NK-92 treated with Interleukin-12 subunit alpha and Interleukin-12 subunit beta, amount 100 ng/mL, for 24 hours (cell line): Measurements from ENCODE around the gene PLEKHS1.
"Not testable (repeated sequence)": the region's sequence is repeated elsewhere in the genome, so short reads cannot be mapped to it uniquely, and the experiment has no call there.

Experiments used
- DNase-seq: peaks from one replicate; lab custom pipeline; 2025; lab: John Stamatoyannopoulos, UW

PLEKHS1 gene

DNA sequence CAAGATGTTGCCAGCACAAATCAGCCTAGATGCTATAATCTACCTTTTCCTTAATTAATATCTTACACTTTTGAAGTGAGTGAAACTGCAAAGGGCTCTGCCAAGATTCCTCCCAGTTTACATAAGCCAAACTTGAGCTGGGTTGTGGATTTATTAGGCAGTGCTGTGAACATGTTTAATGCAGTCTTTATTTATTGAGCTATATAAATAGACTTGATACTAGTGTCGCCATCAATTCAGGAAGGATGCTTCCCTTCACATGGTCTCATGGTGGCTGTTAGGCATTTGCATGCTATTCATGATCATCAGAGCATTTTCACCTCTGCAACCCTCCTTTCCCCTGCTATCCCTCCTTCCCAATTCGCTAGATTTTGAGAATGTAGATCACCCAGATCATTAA lies 40.2 kb downstream of the PLEKHS1 start:
- no peak for DNase-seq

DNA sequence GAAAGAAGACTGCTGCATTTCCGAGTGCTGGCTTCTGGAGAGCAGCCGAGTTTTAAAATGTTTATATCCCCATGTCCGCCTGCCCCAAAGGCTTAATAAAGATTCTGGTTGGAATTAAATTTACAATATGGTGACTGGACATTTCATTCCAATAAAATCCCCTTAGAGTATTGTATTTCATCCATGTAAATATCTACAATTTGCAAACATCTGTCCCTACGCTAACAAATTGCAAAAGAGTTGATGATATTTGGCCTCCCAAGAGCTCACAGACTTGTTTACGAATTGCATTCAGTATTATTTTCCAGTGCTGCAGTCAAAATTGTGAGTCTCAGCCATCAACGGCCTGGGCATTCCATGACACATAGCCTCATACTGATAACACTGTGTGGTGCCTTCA lies 50.1 kb downstream of the PLEKHS1 start:
- DNase-seq, result no peak

DNA sequence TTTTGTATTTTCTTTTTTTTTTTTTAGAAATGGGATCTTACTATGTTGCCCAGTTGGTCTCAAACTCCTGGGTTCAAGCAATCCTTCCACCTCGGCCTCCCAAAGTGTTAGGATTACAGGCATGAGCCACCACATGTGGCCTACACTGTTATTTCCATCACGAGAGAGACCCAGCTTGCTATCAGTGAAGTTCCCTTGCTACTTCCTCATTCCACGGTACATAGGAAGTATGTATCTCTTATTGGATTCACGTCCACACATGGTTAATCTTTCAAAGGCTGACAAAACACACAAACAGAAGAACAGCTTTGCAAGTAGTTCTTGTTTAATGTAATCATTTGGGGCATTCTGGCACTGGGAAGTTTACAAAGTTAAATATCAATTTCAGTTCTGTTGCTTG lies 51.5 kb downstream of the PLEKHS1 start:
- no peak for DNase-seq

DNA sequence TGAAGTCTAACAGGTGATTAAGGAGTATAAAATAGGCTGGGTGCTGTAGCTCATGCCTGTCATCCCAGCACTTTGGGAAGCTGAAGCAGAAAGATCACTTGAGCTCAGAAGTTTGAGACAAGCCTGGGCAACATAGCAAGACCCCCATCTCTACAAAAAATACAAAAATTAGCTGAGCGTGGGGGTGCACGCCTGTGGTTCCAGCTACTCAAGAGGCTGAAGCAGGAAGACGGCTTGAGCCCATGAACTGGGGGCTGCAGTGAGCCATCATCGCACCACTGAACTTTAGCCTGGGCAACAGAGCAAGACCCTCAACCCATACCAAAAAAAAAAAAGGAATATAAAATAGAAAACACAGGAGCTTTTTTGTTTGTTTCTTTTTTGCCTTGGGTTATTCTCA lies 55.0 kb downstream of the PLEKHS1 start:
- no peak for DNase-seq

DNA sequence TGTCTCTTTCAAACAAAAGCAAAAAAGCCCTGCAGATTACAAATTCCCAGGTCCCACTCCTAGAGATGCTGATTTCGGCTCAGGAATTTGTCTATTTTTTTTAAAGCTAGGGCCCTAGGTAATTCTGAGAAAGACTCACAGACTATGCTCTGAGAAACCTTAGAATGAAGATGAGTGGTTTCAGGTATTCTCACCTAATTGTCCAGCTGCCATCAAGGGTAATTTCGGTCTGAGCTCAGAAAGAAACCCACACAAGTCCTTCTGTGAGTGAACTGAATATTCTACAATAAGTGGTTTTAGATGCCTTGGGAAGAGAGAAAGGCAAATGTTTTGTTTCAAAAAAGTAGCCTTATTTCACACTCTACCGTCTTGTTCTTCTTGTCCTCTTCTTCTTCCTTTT lies 56.7 kb downstream of the PLEKHS1 start:
- no peak for DNase-seq

DNA sequence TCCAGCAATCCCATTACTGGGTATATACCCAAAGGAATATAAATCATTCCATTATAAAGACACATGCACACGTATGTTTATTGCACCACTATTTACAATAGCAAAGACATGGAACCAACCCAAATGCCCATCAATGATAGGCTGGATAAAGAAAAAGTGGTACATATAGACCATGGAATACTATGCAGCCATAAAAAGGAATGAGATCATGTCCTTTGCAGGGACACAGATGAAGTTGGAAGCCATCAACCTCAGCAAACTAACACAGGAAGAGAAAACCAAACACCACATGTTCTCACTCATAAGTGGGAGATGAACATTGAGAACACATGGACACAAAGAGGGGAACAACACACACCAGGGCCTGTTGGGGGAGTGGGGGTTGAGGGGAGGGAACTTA lies 63.2 kb downstream of the PLEKHS1 start:
- DNase-seq, result not testable (repeated sequence)

DNA sequence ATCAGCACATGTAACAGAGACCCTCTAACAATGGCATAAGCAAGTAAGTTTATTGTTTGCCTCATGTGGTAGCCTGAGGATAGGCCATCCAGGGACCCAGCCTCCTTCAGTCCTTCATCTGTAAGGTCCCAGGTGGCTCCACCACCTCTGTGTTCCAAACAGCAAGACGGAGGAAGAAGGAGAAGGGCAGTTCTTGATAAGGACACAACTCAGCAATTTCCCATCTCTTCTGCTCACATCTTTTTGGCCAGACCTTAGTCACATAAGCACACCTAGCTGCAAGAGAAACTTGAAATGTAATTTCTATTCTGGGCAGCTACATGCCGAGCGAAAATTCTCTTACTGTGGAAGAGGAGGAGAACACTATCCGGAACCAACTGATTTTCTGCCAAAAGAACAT lies 68.5 kb downstream of the PLEKHS1 start:
- DNase-seq, result no peak

DNA sequence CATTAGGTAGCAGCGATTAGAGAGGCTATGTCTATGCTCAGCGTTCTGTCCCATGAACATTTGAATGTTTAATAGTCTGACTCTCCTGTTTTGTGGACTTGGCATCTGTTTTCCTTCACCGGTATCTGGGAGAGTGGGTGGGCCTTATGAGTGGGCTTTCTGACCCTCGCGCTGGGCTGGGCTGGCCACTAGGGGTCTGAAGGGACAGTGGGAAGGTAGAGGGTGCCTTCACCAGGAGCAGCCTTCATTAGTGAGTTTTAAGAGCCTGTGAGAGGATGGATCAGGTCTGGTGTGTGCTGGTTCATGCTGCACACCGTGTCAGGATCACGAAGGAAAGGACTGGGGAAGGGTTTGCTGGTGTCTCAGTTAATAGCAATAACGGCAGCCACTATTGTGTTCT lies 69.0 kb downstream of the PLEKHS1 start:
- DNase-seq, result no peak

DNA sequence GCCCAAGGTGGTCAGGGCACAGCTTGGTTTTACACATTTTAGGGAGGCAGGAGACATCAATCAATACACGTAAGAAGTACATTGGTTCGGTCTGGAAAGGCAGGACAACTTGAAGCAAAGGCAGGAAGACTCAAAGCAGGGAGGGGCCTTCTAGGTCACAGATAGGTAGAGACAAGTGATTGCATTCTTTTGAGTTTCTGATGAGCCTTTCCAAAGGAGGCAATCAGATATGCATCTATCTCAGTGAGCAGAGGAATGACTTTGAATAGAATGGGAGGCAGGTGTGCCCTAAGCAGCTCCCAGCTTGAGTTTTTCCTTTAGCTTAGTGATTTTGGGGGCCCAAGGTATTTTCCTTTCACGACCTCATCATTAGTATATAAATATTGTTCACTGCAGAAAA lies 69.8 kb downstream of the PLEKHS1 start:
- not testable (repeated sequence) for DNase-seq

DNA sequence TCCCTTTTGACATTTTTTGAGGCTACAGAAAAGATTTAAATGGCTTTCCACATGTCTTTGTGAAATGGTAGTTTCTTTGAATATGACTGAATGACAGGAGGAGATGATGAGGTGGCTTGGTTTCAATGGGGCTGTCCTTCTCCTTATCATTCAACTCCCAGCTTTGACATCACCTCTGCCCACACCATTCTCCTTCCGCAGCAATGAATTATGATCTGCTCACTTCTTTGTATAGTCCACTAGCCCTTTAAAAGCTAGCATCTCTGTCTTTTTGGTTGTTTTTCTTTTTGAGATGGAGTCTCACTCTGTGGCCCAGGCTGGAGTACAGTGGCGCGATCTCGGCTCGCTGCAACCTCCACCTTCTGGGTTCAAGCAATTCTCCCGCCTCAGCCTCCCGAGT lies 70.7 kb downstream of the PLEKHS1 start:
- DNase-seq, result no peak

DNA sequence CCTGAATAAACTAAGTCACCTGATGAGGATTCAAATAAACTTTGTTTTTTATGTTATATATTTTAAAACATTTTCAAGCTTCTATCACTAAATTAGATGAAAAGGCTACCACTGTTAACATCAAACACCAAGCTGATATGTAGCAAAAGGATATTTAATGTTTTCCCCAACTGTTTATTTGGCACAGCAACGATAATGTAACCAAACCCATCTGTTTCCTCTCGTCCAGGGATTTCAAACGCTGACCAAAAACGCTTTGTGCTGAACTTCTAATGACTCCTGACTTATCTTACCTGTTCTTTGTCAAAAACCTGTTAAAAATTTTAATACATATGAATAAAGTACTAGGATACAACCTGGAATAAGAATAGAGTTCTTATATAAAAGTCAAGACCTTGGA lies 71.9 kb downstream of the PLEKHS1 start:
- DNase-seq, result no peak

DNA sequence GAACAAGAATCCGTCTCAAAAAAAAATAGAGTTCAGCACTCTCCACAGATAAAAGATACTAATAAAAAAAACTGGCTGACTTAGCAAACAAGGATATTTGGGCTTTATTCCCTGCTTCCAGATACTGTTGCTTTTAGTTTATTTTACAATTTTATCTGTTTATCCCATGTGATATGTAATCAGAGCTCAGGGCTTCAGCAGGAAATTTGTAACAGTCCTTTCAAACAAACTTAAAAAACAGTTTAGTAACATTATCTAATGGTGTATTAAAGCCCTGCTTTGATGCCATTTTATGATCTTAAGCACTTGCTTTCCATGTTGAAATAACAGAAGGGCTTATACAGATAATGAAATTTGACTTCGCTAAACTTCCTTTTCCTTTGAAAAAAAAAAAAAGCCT lies 74.3 kb downstream of the PLEKHS1 start:
- no peak for DNase-seq

DNA sequence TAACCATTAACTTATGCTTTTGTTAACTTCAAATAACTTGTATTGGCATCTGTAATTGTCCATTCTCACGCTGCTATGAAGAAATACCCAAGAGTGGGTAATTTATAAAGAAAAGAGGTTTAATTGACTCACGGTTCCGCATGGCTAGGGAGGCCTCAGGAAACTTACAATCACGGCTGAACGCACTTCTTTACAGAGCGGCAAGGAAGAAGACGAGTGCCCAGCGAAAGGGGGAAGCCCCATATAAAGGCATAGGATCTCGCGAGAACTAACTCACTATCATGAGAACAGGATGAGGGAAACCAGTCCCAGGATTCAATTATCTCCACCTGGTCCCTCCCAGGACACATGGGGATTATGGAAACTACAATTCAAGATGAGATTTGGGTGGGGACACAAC lies 77.1 kb downstream of the PLEKHS1 start:
- not testable (repeated sequence) for DNase-seq
